GM12892 (cell line): ENCODE data around the gene TOGARAM2.

Experiments used
- POLR2A ChIP-seq: IDR thresholded peaks from 2 replicates; pipeline ENCODE4 v1.6.1; 2011; ENCODE audit warnings: low read depth, low read length, control low read depth
- POLR2AphosphoS5 ChIP-seq: IDR thresholded peaks from 2 replicates; pipeline ENCODE4 v1.6.1; 2011; ENCODE audit warnings: low read depth, low read length, control low read depth
- TAF1 ChIP-seq: IDR thresholded peaks from 2 replicates; pipeline ENCODE4 v1.6.1; 2011; ENCODE audit warnings: low read depth, mild to moderate bottlenecking, control low read depth, low read length, borderline replicate concordance

DNA sequence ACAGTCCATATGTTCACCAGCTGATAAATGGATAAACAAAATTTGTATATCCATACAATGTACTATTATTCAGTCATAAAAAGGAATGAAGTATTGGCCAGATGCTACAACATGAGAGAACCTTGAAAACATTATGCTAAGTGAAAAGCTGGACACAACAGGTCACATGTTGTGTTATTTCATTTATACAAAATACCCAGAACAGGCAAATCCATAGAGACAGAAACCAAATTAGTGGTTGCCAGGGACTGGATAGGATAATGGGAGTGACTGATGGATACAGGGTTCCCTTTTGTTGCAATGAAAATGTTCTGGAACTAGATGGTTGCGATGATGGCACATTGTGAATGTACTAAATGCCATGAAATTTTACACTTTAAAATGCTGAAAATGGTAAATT lies 103.5 kb downstream of the TOGARAM2 start:
- no peak for TF ChIP-seq POLR2A
- TF ChIP-seq TAF1: no peak
- no peak for TF ChIP-seq POLR2AphosphoS5
